B cell (primary cell): ENCODE results near the gene CRISPLD2. TPM values are rescaled to one million over a fixed set of nuclear protein-coding genes. Genes with fewer than 3 reads are reported as not detected.

Experiments used
- ATAC-seq: fragments of 200-7000 bp; cut with Tn5 transposase; one replicate; pipeline ENCODE4 v1.10.0; 2021; ENCODE audit warnings: low read depth, mild to moderate bottlenecking, moderate number of reproducible peaks, moderate library complexity
- CTCF ChIA-PET: fragments of 350-600 bp; sonication (Branson Sonifier 250); formaldehyde crosslinking; loops from one replicate; lab custom pipeline; 2021; ENCODE audit warnings: antibody characterized with exemption, inconsistent platforms; lab: Charles Lee
- POLR2A ChIA-PET: fragments of 350-600 bp; sonication (Branson Sonifier 250); formaldehyde crosslinking; loops from one replicate; lab custom pipeline; 2021; ENCODE audit warnings: antibody characterized with exemption; lab: Charles Lee
- DNase-seq: peaks from one replicate; pipeline ENCODE4 v3.0.0; 2013
- H2AFZ ChIP-seq: 2 replicates; pipeline ENCODE4 v1.6.1; 2012; ENCODE audit warnings: mild to moderate bottlenecking, low read depth, low read length; ENCODE audit not compliant: insufficient read depth, poor library complexity, severe bottlenecking
- H3K27ac ChIP-seq, 2 donors: 1 replicate in 1 of 2; 2 replicates in 1 of 2; pipeline ENCODE4 v1.5.1; 2012 to 2013; ENCODE audit warnings: low read length in 2 of 2, mild to moderate bottlenecking in 2 of 2, moderate library complexity in 1 of 2
- H3K27me3 ChIP-seq, 4 experiments: fragments of 200-600 bp in 1 of 4; sonication (generic) in 1 of 4; replicated peaks in 1 of 4; 1 replicate in 2 of 4; 2 replicates in 2 of 4; pipeline versions ENCODE4 v1.6.1 to v1.7.0; 2013 to 2016; ENCODE audit warnings: low read length in 3 of 4, mild to moderate bottlenecking in 2 of 4, mixed read lengths in 1 of 4, moderate library complexity in 1 of 4; ENCODE audit not compliant: insufficient read depth in 4 of 4, control insufficient read depth in 3 of 4; ENCODE audit errors: control extremely low read depth in 1 of 4
- H3K36me3 ChIP-seq, 2 experiments: replicated peaks in 1 of 2; 1 replicate in 1 of 2; 2 replicates in 1 of 2; pipeline versions ENCODE4 v1.6.1 to v1.7.1; 2013; ENCODE audit warnings: low read length in 1 of 2; ENCODE audit not compliant: insufficient read depth in 2 of 2, control insufficient read depth in 1 of 2; ENCODE audit errors: control extremely low read depth in 1 of 2, extremely low read depth in 1 of 2
- H3K4me1 ChIP-seq, 2 donors: fragments of 200-600 bp in 1 of 2; sonication (generic) in 1 of 2; 1 replicate in 1 of 2; 2 replicates in 1 of 2; pipeline versions ENCODE4 v1.5.1 to v1.6.1; 2013 to 2017; ENCODE audit warnings: low read length in 2 of 2; ENCODE audit not compliant: control insufficient read depth in 2 of 2, insufficient read depth in 2 of 2
- H3K4me2 ChIP-seq: replicated peaks from 2 replicates; pipeline ENCODE3; 2012; ENCODE audit warnings: mild to moderate bottlenecking, low read depth, low read length; ENCODE audit not compliant: poor library complexity, severe bottlenecking
- H3K4me3 ChIP-seq, 5 experiments: fragments of 200-600 bp in 1 of 5; sonication (generic) in 1 of 5; 1 replicate in 3 of 5; 2 replicates in 2 of 5; pipeline versions ENCODE4 v1.5.1 to v1.7.0; 2011 to 2016; ENCODE audit warnings: low read length in 4 of 5, mild to moderate bottlenecking in 4 of 5, low read depth in 2 of 5, control low read depth in 1 of 5, moderate library complexity in 1 of 5; ENCODE audit not compliant: insufficient read depth in 1 of 5; ENCODE audit errors: control extremely low read depth in 1 of 5, extremely low read depth in 1 of 5
- H3K79me2 ChIP-seq: fragments of 200-600 bp; sonication (generic); one replicate; pipeline ENCODE4 v1.6.0; 2016; ENCODE audit warnings: low read length; ENCODE audit not compliant: control insufficient read depth, insufficient read depth
- H3K9ac ChIP-seq: fragments of 200-600 bp; sonication (generic); 2 replicates; pipeline ENCODE4 v1.6.1; 2017; ENCODE audit warnings: mild to moderate bottlenecking, low read length, moderate library complexity
- H3K9me3 ChIP-seq, 3 donors: one replicate each; pipeline versions ENCODE4 v1.6.1 to v1.7.1; 2013; ENCODE audit warnings: low read length in 2 of 3; ENCODE audit not compliant: control insufficient read depth in 2 of 3, insufficient read depth in 1 of 3; ENCODE audit errors: control extremely low read depth in 1 of 3
- H4K20me1 ChIP-seq: 2 replicates; pipeline ENCODE4 v1.6.0; 2012; ENCODE audit warnings: mild to moderate bottlenecking, low read length; ENCODE audit not compliant: insufficient read depth, control insufficient read depth, poor library complexity, severe bottlenecking
- H3K27ac Mint-ChIP-seq: one replicate; pipeline ENCODE4 v1.8.0; 2021; ENCODE audit warnings: mixed read lengths
- H3K27me3 Mint-ChIP-seq: one replicate; pipeline ENCODE4 v1.8.0; 2021; ENCODE audit warnings: mixed read lengths
- H3K4me1 Mint-ChIP-seq: one replicate; pipeline ENCODE4 v1.8.0; 2021; ENCODE audit warnings: mixed read lengths
- H3K4me3 Mint-ChIP-seq: one replicate; pipeline ENCODE4 v1.8.0; 2021; ENCODE audit warnings: mixed read lengths
- H3K9me3 Mint-ChIP-seq: one replicate; pipeline ENCODE4 v1.8.0; 2022; ENCODE audit warnings: mixed read lengths; ENCODE audit not compliant: insufficient read depth
- EZH2 ChIP-seq: IDR thresholded peaks from 2 replicates; pipeline ENCODE4 v1.6.1; 2012; ENCODE audit warnings: borderline replicate concordance, low read depth, mild to moderate bottlenecking, moderate library complexity, low read length; ENCODE audit not compliant: insufficient read depth, poor library complexity, severe bottlenecking
- WGBS: methylation state at CpG from one replicate; pipeline ENCODE4 v1.1.5; 2013; ENCODE audit warnings: missing lambda C conversion rate; ENCODE audit not compliant: insufficient coverage; 5-methylcytosine and 5-hydroxymethylcytosine counted together
- intact Hi-C: fragments of 100-400 bp; cut with micrococcal nuclease; formaldehyde crosslinking; loops from one replicate; pipeline ENCODE4 v1.10.0; 2022
- polyA plus RNA-seq: library from polyadenylated mRNA; depleted of rRNA; stranded (reverse); fragments of >200 nt; gene quantifications from 2 replicates; pipeline ENCODE4 v1.2.3, GENCODE V29; 2012
- total RNA-seq, 2 donors: library from RNA; stranded (reverse); fragments of 120-200 nt in 1 of 2; gene quantifications; 1 replicate in 1 of 2; 2 replicates in 1 of 2; pipeline versions ENCODE4 v1.2.3 to v1.2.4, GENCODE V29; 2013 to 2022
- TF ChIP-seq, protein P1 (sequence below): fragments of 200-600 bp; IDR thresholded peaks from one replicate; pipeline ENCODE4 v1.8.0; 2022; ENCODE audit warnings: antibody characterized with exemption, mild to moderate bottlenecking

CRISPLD2 gene
- total and polyA plus RNA-seq, 2 donors (not counting 1 experiment from before 2014, with no cell fraction given): 0.25 to 0.37 TPM

DNA sequence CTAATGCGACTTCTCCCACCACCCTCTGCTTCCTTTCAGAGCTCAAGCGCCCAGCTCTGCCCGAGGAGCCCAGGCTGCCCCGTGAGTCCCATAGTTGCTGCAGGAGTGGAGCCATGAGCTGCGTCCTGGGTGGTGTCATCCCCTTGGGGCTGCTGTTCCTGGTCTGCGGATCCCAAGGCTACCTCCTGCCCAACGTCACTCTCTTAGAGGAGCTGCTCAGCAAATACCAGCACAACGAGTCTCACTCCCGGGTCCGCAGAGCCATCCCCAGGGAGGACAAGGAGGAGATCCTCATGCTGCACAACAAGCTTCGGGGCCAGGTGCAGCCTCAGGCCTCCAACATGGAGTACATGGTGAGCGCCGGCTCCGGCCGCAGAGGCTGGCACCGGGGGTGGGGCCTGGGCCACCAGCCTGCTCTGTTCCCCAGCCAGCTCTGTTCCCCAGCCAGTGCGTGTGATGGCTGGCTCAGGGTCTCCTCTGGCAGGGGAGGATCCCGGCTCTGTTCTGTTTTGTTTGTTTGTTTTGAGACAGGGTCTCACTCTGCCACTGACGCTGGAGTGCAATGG lies 18.7 kb downstream of the CRISPLD2 start:
- 84% methylated on average over 19 of the region's 19 CpGs for WGBS
- no peak for ATAC-seq
- Mint-ChIP-seq H3K9me3 (no peaks in the 10 kb centered on the region), H3K4me1 (no peaks in the 10 kb centered on the region), H3K27ac (no peak overlapping the region), H3K27me3 (peaks cover 22% of the 10 kb centered on the region), H3K4me3 (no peak overlapping the region)
- no peak overlapping the region for H3K27ac ChIP-seq
- no peak overlapping the region for H3K4me3 ChIP-seq
- intact Hi-C loops: no loop called here
- no peaks in the 10 kb centered on the region for H3K9me3 ChIP-seq
- H3K79me2 ChIP-seq: no peaks in the 10 kb centered on the region
- no peak overlapping the region for H3K4me2 ChIP-seq
- TF ChIP-seq, protein P1, sequence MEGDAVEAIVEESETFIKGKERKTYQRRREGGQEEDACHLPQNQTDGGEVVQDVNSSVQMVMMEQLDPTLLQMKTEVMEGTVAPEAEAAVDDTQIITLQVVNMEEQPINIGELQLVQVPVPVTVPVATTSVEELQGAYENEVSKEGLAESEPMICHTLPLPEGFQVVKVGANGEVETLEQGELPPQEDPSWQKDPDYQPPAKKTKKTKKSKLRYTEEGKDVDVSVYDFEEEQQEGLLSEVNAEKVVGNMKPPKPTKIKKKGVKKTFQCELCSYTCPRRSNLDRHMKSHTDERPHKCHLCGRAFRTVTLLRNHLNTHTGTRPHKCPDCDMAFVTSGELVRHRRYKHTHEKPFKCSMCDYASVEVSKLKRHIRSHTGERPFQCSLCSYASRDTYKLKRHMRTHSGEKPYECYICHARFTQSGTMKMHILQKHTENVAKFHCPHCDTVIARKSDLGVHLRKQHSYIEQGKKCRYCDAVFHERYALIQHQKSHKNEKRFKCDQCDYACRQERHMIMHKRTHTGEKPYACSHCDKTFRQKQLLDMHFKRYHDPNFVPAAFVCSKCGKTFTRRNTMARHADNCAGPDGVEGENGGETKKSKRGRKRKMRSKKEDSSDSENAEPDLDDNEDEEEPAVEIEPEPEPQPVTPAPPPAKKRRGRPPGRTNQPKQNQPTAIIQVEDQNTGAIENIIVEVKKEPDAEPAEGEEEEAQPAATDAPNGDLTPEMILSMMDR: no peak
- TF ChIP-seq EZH2: no peak
- H3K27me3 ChIP-seq: peaks cover 0 to 2% (median 0%) of the 10 kb centered on the region in 4 experiments
- H3K4me1 ChIP-seq: no peaks in the 10 kb centered on the region
- H2AFZ ChIP-seq: no peak overlapping the region
- H3K9ac ChIP-seq: no peak overlapping the region
- ChIA-PET CTCF (no interaction called here), POLR2A (no interaction called here)
- H3K36me3 ChIP-seq: no peaks in the 10 kb centered on the region
- no peaks in the 10 kb centered on the region for H4K20me1 ChIP-seq
- DNase-seq: no peak

DNA sequence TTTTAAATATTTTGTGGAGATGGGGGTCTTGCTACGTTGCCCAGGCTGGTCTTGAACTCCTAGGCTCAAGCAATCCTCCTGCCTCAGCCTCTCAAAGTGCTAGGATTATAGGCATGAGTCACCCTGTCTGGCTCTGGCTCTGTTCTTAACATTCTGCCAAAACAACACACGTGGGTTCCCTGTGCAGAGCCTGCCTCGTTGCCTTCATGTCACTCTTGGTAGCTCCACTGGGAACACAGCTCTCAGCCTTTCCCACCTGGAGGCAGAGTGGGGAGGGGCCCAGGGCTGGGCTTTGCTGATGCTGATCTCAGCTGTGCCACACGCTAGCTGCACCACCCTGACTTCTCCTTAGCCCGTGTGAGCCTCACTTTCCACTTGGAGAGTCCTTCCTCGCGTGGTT lies 19.3 kb downstream of the CRISPLD2 start:
- no peaks in the 10 kb centered on the region for H3K9me3 ChIP-seq
- no peak overlapping the region for H3K9ac ChIP-seq
- no peak for TF ChIP-seq EZH2
- TF ChIP-seq, protein P1: no peak
- no peak overlapping the region for H2AFZ ChIP-seq
- H3K4me3 ChIP-seq: no peak overlapping the region
- Mint-ChIP-seq H3K27me3 (peaks cover 28% of the 10 kb centered on the region), H3K4me3 (no peak overlapping the region), H3K9me3 (no peaks in the 10 kb centered on the region), H3K27ac (no peak overlapping the region), H3K4me1 (no peaks in the 10 kb centered on the region)
- ChIA-PET POLR2A (no interaction called here), CTCF (no interaction called here)
- no peaks in the 10 kb centered on the region for H3K36me3 ChIP-seq
- no peak for DNase-seq
- no peaks in the 10 kb centered on the region for H3K79me2 ChIP-seq
- ATAC-seq: no peak
- intact Hi-C loops: no loop called here
- no peak overlapping the region for H3K4me2 ChIP-seq
- no peak overlapping the region for H3K27ac ChIP-seq
- WGBS: 68% methylated on average over 6 of the region's 7 CpGs
- H4K20me1 ChIP-seq: no peaks in the 10 kb centered on the region
- H3K4me1 ChIP-seq: no peaks in the 10 kb centered on the region
- peaks cover 0 to 2% (median 0%) of the 10 kb centered on the region in 4 experiments for H3K27me3 ChIP-seq
